DMS53 treated with DMSO at 0.1 percent for 48 hours (cell line): Measurements from ENCODE around the gene KRT1.

Source experiments
- DNase-seq: peaks from one replicate; lab custom pipeline; 2025; ENCODE audit not compliant: unreplicated experiment; lab: John Stamatoyannopoulos, UW

KRT1 gene

GRCh38 chr12:52662093-52662917 is 17.9 kb downstream of the KRT1 start:
- no peak for DNase-seq

DNA sequence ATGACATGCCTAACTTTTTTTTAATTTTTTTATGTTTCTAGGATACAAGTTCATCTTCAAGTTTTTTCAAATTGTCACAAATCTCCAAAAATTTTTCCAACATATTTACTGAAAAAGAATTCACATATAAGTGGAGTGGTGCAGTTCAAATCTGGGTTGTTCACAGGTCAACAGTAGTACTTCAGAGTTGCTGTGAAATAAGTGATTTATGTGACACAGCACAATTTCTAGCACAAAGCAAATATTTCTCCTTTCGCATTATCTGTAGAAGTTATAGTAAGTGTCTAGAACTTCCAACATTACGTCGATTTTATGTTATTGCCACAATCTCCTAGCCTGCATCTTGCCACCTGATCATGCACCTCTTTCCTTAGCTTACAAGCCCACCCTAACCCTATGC is 18.5 kb downstream of the KRT1 start:
- no peak for DNase-seq

- DNase-seq, result no peak
Observed at GRCh38 chr12:52660934-52661499, 19.2 kb downstream of the KRT1 start.

DNA sequence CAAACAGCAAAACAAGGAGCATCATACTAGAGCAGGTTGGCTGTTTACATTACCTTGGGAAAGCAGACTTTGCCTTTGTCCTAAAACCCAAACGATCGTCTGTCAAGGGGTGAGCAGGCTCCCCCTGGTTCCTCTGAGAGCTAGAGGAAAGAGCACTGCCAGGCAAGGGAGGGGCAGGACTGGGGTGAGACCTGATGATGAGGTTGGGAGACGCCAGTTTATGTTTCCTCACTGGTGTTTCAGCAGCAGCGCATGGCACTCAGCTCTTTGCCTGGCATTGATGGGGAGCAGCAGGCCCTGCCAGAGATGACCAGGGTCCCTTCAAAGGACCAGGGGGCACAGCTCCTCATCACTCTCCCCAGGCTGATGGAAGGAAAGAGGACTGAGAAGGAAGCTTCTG is 20.3 kb downstream of the KRT1 start:
- no peak for DNase-seq

DNA sequence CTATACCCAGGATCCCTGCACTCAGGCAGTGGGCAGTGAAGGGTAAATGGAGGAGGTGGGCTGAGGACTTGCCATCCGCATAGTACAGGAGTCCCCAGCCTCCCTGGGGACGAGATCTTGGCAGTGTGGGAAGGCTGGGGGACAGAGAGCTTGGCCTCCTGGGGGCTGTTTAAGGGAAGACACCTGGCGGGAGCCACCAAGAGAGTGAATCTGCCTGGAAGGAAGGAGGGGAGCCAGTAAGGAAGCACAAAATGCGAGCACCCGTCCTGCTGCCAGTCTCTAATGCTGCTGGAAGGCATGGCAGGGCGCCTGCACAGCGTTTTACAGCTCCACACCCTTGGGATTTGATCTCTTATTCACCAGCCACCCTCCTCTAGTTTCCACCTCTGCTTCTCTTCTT is 20.8 kb downstream of the KRT1 start:
- DNase-seq, result no peak

DNA sequence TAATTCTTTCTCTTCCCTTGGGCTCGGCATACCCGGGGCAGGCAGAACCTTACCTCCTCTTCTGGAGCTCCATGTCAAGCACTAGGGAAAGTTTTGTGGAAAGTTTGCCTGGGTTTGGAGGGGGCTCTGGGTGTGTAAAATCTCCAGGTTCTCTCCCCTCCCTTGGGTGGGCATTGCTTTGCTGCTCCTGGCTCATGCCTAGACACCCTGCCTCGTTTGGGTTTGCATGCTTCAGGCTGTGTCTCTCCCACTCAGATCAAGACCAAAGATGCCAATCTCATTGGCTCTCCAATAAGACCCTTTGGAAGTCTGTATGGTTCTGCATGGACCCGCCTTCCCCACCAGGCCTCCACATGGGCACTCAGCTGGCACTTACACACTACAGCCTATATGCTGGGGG is 22.0 kb downstream of the KRT1 start:
- no peak for DNase-seq

- DNase-seq, result no peak
Observed at GRCh38 chr12:52657250-52657902, 22.8 kb downstream of the KRT1 start.

- no peak for DNase-seq
Observed at GRCh38 chr12:52656616-52657015, 23.6 kb downstream of the KRT1 start.

DNA sequence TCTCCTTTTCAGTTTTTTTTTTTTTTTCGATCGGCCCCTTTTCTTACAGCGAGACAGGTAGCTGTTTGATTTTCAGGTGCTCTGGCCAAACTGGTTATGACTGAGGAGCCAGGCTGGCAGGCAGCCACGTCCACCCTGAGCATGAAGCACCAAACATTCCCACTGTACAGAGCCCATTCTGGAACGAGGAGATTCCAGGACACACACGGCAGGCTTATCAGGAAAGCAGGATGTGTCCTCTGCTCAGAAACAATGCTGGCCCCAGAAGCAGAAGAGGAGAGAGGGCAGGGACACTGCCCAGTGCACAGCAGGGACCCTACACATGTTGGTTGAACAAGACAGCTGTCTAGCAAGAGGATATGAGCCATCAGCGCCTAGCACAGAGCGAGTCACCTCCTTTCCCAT is 24.5 kb downstream of the KRT1 start:
- no peak for DNase-seq

DNA sequence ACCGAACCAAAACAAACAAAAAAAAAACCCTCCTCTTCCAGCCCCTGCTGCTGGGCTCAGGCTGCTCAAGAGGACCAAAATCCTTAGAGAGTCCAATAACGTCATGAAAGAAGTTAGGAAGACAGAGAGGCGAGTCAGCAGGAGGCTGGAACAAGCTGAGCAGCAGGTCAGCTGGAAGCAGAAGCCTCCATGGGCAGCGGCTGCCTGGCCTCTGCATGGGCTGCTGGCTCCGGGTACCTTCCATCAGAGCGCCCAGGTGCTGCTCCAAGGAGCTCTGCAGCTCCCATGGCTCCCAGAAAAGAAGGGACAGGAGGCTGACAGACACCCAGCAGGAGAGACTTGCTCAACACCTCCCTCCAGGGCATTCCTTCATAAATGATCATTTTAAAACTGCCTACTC is 25.0 kb downstream of the KRT1 start:
- no peak for DNase-seq

- no peak for DNase-seq
Observed at GRCh38 chr12:52651726-52652261, 28.4 kb downstream of the KRT1 start, which contains the start of gene KRT2. KRT2 (minus strand) TSS chr12:52652211; CDS start chr12:52652142, 69 bp downstream.

DNA sequence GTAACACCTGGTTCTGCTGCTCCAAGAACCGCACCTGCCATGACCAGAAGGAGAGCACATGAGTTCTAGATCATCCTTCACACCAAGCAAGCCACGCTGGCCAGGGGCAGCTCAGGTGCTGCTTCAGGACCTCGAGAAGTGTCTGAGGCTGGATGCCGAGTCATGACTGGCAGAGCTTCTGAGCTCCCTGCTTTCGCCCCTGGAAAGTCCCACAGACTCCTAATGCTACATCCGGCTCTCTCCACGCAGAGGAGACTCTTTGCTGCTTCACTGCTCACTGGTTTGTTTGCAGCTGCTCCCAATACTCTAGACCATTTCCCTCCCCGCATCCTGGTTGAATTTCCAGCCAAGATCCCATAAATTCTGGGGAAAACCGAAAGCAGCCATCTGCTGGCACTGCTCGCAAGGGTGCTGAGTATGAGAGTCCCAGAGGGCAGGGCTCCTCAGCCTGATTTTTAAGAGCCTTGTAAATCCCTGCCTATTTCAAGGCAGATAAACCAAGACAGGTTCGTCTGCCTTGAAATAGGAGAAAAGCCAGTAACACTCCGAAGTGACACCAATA is 29.6 kb downstream of the KRT1 start:
- DNase-seq, result no peak

GRCh38 chr12:52649066-52649465 is 31.1 kb downstream of the KRT1 start:
- no peak for DNase-seq

DNA sequence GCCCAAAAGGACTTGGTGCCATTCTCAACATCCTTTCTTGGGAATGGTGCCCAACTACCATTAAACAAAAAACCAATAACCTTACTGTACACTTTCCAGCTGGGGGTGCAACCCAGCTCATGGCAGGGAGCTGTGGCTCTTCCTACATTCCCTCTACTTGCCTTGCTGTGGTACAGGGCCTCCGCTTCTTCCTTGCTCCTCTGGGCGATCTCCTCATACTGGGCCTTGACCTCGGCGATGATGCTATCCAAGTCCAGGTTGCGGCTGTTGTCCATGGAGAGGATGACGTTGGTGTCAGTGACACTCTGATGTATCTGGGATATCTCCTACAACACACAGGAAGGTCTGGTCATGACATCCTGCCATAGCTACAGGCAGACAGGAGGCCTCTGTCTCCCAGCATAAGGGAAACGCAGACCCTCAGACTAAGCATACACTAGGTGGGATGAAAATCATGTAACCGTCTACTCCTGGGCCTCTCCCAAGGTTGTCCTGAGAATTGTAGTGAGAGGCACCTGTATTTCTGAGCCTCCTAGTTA is 32.1 kb downstream of the KRT1 start:
- DNase-seq, result no peak

DNA sequence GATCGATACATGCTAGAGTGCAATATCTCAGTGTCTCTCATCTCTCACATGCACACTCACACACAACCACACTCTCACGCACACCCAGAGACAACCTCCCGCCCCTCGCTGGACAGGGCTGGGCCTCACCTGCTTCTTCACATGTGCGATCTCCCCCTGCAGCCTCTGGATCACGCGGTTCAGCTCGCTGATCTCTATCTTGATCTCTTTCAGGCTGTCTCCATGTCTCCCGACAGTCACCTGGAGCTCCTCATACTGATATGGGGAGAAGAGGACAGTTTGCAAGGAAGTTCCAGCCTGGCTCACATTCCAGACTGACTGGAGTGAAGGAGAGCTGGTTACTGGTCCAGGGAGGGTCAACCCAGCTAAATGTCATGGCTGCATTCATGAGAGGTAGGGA is 32.6 kb downstream of the KRT1 start:
- no peak for DNase-seq

DNA sequence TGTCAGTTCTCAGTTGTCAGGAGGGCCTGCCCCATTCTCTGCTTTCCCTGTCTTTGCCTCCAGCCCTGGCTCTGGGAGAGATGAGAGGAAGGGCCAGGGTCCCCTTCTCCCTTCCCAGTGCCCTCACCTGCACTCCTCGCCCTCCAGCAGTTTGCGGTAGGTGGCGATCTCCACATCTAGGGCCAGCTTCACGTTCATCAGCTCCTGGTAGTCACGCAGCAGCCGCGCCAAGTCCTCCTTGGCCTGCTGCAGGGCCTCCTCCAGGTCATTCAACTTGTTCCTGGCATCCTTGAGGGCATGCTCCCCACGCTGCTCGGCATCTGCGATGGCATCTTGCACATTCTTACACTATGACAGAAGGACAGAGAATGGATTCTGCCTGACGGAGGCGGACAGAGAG is 33.6 kb downstream of the KRT1 start:
- DNase-seq, result no peak

GRCh38 chr12:52645982-52646381 is 34.2 kb downstream of the KRT1 start:
- no peak for DNase-seq

DNA sequence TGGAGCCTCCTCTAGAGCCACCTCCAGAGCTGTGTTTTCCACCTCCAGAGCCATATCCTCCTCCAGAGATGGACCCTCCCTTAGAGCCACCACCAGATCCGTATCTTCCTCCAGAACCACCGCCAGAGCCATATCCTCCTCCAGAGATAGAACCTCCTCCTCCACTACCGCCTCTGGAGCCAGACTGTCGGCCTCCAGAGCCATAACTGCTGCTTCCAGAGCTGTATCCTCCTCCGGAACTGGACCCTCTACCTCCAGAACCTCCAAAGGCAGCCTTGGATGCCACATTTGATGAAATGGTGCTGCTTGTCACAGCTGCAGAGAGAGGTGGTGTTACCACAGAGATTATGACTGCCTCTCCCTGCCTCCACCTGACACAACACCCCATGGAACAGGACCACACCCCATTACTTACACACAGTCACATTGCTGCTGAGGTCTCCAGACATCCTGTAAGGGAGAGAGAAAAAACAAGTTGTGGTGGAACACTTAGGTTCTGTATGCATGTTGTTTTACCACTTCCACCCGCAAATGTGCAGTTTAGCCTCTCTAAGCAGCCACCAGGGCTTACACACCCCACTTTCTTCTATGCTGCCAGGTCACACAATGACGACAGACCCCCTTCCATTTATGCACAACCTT is 35.0 kb downstream of the KRT1 start:
- no peak for DNase-seq

DNA sequence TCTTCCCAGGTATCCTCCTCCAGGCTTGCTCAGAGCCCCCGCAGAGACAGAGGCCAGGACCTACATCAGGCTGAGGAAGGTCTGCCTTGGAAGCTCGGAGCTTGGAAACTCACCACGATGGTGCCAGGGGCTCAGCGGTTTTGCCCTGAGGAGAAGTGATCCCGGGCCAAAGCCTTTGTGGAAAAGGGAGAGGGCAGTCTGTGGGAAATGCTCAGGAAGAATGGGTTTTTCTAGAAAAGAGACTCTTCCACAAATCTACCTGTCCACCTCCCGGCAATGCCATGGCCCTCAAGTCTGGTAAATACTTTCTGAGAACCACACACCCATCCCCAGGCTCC is 36.2 kb downstream of the KRT1 start:
- no peak for DNase-seq

- no peak for DNase-seq
Observed at GRCh38 chr12:52643233-52644077, 36.8 kb downstream of the KRT1 start.
